Measurements from ENCODE around the gene INTU.

Gene INTU

DNA sequence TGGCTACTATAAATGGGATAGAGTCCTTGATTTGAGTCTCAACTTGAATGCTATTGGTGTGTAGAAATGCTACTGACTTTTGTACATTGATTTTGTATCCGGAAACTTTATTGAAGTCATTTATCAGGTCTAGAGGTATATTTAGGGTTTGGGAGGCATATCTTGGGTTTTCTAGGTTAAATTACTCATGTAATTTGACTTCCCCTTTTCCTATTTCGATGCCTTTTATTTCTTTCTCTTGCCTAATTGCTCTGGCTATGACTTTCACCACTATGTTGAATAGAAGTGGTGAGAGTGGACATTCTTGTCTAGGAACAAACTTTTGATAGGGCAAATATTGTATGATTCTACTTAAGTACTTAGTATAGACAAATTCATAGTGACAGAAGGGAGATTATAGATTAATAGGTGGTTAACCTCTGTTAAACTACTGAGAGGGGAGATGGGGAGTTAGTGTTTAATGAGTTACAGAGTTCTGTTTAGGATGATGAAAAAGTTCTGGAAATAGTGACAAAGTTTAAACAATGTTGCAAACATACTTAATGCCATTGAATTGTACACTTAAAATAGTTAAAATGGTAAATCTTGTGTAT, 126.6 kb downstream of the INTU start:
- no peak for DNase-seq

DNA sequence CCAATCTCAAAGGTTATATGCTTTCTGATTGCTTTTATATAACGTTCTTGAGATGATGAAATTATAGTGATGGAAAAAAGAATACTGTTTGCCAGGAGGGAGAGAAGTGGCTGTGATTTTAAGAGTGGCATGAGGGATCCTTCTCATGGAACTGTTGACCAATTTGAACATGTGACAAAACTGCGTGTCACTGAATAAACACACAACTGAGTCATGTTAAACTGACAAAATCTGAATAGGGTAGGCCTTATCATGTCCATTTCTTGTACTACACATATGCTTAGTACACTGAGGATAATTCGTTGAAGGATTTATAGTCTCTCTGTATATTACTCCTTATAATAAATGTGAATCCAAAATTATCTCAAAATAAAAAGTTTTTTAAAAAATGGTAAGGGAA, 127.1 kb downstream of the INTU start:
- no peak for DNase-seq

DNA sequence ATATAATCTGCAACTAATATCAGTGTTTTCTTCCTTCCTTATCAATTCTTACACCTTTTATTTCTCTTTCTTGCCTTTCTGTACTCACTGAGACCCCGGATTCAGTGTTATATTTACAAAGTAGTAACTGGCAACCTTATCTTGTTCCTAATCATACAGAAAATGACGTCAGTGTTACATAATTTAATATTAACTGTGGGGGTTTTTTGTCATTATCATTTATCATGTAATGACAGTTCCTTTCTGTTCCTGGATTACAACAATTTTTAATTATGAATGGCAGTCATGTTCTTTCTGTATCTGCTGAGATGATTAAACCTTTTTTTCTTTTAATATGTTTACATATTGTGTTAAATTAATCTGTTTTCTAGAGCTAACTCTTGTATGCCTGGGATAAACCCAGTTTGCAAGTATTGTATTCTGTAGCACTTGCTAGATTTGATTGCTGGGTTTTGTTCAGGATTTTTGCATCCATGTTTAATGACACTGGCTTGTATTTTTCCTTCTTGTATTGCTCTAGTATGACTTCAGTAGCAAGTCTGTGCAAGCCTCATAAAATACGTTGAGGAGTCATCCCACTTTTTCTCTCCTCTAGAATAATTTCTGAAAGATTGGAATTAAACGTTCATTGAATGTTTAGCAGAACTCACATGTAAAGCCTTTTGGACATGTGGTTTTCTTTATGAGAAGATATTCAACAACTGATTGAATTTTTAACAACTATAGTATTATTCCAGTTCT, 138.9 kb downstream of the INTU start:
- no peak for DNase-seq

DNA sequence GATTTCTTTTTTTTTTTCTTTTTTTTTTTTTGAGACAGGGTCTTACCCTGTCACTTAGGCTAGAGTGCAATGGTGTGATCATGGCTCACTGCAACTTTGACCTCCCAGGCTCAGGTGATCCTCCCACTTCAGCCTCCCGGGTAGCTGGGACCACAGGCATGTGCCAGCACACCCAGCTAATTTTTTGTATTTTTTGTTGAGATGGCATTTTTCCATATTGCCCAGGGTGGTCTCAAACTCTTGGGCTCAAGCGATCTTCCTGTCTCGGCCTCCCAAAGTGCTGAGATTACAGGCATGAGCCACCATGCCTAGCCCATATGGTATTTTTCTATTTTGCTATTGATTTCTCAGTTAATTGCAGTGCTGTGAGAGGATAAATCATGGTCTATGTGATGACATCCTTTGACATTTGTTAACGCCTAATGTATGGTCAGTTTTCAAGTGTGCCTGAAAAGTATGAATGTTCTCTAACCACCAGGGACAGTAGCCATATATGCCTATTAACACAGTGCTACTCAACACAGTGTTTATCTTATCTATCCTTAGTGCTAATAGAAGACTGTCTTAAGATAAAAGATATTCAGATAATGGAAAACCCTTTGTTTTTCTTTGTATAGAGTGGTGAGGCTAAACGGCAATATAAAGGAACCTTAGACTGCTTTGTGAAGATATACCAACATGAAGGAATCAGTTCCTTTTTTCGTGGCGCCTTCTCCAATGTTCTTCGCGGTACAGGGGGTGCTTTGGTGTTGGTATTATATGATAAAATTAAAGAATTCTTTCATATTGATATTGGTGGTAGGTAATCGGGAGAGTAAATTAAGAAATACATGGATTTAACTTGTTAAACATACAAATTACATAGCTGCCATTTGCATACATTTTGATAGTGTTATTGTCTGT, 140.3 kb downstream of the INTU start:
- no peak for DNase-seq

DNA sequence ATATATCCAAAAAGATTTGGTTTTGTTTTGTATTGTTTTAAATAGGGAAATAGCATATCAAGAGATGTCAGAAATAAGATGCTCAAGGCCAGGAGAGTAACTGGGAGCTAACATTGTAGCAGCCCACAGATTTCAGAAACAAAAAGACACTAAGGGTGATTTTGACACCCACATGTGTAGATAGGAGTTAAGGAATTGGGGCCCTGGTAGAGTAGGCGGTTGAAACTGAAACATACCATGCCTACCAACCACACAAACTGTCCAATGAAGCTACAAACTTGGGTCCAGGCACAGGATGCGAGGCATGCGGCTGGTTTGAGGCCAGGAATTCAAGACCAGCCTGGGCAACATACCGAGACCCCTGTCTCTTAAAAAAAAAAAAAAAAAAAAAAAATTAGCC, 143.1 kb downstream of the INTU start:
- no peak for DNase-seq

All from stimulated activated CD4-positive, alpha-beta T cell treated with anti-CD3 and anti-CD28 coated beads, Interleukin-2, amount 100 ng/mL, for 48 hours (primary cell).